Measurements from ENCODE around the gene SMC3.

DNA sequence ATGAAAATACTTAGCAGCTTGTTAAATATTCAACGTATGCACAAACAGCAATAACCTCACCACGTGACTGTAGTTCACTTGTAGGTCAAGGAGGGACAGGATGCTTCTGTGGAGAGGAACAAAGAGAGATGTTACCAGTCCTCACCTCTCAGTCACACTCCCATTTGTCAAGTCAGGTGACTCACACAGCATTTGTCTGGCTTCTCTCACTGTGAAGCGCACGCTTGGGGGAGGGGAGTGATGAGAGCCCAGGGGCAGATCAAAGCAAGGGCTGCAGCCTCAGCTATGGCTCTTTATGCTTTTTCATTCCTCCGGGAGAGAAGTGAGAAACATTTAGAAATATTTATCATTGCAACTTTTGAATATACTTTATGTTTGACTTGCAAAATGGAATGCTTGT is 73.8 kb downstream of the SMC3 start:
- TF ChIP-seq, protein P1, sequence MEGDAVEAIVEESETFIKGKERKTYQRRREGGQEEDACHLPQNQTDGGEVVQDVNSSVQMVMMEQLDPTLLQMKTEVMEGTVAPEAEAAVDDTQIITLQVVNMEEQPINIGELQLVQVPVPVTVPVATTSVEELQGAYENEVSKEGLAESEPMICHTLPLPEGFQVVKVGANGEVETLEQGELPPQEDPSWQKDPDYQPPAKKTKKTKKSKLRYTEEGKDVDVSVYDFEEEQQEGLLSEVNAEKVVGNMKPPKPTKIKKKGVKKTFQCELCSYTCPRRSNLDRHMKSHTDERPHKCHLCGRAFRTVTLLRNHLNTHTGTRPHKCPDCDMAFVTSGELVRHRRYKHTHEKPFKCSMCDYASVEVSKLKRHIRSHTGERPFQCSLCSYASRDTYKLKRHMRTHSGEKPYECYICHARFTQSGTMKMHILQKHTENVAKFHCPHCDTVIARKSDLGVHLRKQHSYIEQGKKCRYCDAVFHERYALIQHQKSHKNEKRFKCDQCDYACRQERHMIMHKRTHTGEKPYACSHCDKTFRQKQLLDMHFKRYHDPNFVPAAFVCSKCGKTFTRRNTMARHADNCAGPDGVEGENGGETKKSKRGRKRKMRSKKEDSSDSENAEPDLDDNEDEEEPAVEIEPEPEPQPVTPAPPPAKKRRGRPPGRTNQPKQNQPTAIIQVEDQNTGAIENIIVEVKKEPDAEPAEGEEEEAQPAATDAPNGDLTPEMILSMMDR (IDR thresholded peaks at IDR 0.05): no peak
- TF ChIP-seq POLR2AphosphoS5 (IDR thresholded peaks at IDR 0.05): no peak
